ENCODE measurements around the gene IFIT5.
"Not testable (repeated sequence)": the region's sequence is repeated elsewhere in the genome, so short reads cannot be mapped to it uniquely, and the experiment has no call there.

- TF ChIP-seq CTCF (IDR thresholded peaks at IDR 0.05; ENCODE audit: low read depth, low read length, poor library complexity, severe bottlenecking); EZH2phosphoT487 (IDR thresholded peaks at IDR 0.05; ENCODE audit: borderline replicate concordance, low read length): not testable (repeated sequence)
Observed at GRCh38 chr10:89391226-89391576, 23.2 kb upstream of the IFIT5 start.

Data from DOHH2 (cell line).